GM18511 (cell line): ENCODE measurements around the gene TMED4.

Experiments used
- ATAC-seq: cut with Tn5 transposase; IDR thresholded peaks from one replicate; pipeline ENCODE4 v1.9.1; 2021; ENCODE audit warnings: mild to moderate bottlenecking, moderate library complexity; ENCODE audit not compliant: unreplicated experiment

TMED4 gene

DNA sequence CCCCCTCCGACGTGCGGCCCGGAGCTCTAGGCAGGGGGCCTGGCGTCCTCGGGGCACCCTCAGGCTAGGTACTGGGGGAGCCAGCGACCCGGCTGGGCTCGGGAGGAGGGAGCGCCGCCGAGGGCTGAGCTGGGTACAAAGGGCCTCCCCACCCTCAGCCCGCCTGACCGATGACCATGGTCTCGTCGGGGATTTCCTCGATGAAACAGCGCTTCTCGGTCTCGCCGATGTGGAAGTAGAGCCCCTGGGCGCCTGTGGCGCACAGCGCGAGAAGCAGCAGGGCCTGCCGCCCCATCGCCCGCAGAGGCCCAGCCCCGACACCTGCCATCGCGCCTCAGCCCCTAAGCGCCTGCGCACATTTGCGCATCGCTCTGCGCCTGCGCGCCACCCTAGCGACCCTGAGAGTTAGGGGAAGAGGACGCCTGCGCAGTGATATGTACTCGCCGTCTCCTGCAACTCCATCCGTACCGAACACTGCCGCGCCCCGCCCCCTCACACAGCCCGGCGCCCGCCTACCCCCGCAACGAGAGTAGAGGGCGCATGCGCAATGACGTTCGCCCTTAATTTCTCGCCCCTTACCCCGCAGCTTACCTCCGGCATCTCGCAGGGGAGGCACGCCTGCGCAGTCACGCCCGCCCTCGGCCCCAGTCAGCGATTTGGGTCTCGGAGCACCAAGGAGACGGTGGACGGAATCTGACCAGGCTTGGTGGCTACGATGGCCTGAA lies at the start of gene TMED4:
Gene TMED4 (minus strand): TSS at position 353 of the 725 bp plus-strand sequence. CDS start 25 bp downstream, at position 328.
- peak; percentile 82 for ATAC-seq

DNA sequence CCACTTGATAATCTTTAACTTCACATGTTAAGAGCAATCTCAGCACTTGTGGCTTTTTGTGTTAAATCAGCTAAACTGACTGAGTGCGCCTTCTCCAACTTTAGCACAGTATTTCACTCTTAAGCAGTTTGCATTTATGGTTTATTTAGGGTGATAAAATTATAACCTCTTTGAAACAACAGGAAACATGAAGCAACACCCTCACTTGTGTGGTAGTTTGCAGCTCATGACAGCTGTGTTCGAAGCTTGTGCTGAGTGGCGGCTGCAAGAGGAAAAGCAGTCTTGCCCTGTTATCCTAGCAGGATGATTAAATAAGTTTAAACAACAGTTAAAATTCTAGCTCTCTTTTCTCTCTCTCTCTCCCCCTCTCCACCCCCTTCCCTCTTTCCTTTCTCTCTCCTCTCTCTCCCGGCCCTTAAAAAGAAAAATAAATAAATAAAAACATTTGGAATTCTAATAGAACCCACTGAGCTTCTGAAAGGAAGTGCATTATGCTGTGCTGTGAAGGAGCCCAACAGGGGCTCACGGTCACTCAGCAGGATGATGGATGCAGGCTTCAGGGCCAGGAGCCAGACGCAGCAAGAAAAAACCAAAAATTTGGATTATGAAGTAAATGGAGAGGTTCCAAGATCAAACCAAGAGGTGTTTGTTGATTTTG lies 49.6 kb upstream of the TMED4 start:
- no peak for ATAC-seq

DNA sequence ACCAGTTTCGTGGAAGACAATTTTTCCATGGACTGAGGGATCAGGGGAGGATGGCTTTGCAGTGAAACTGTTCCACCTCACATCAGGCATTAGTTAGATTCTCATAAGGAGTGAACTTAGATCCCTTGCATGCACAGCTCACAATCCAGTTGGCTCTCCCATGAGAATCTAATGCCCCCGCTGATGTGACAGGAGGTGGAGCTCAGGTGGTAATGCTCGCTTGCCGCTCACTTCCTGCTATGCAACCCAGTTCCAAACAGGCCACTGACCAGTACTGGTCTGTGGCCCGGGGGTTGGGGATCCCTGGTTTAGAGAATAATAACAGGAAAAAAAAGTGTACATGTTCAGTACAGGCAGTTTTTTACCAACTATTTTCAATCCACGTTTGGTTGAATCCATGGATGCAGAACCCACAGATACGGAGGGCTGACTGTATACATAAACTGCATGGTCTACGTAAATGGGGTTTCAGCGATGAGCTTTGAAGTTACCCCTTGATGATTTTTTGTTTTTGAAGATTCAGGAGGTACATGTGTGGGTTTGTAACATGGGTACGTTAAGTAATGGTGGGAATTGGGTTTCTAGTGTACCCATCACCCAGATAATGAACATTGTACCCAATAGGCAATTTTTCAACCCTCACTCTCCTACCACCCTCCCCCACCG lies 48.9 kb upstream of the TMED4 start:
- ATAC-seq, result no peak

DNA sequence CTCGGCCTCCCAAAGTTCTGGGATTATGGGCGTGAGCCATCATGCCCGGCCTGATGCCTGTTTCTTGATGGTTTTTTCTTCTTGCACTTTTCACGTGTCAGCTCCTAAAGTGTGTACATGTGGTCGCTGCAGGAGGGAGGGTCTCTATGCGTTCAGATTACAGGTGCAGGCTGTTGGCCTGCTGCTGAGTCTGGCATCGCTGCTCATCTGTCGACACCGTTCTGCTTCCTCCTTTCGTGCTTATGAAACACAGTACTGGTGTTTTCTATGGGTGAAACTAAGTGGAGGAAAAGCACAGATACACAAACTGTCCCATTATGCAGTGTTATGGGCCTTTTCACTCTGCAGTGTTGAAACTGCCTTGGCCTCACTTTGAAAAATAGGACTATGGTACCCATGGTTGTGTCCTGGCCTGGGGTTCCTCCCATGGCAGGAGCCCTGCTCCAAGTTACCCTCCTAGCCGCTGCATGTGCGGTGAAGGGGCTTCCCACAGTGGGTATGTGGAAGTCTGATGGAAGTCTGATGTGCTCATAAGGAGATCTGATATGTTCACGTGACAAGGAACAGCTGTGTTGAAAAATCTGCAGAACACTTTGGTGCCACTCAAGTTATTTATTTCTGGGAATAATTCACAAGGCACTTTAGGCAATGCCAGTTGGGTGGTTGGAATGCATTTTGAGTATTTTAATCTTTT lies 47.9 kb upstream of the TMED4 start:
- peak; percentile 57 for ATAC-seq

DNA sequence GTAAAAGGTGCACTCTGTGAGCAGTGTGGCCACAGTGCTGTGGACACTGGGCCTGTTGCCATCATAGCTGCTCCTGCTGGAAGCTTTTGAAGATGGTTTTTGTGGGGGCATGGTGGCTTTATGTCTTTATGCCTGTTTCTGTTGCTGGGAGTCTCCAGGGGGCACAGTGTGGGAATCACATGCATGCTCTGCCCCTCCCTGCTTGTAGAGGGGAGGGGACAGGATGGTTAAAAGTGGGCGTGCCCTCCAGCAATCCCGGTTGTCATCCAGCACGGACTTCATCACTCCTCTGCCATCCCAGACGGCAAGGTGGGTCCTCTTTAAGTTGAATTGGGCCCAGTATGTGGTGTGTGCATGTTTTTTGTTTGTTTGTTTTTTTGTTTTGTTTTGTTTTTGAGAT lies 44.6 kb upstream of the TMED4 start:
- ATAC-seq, result no peak

DNA sequence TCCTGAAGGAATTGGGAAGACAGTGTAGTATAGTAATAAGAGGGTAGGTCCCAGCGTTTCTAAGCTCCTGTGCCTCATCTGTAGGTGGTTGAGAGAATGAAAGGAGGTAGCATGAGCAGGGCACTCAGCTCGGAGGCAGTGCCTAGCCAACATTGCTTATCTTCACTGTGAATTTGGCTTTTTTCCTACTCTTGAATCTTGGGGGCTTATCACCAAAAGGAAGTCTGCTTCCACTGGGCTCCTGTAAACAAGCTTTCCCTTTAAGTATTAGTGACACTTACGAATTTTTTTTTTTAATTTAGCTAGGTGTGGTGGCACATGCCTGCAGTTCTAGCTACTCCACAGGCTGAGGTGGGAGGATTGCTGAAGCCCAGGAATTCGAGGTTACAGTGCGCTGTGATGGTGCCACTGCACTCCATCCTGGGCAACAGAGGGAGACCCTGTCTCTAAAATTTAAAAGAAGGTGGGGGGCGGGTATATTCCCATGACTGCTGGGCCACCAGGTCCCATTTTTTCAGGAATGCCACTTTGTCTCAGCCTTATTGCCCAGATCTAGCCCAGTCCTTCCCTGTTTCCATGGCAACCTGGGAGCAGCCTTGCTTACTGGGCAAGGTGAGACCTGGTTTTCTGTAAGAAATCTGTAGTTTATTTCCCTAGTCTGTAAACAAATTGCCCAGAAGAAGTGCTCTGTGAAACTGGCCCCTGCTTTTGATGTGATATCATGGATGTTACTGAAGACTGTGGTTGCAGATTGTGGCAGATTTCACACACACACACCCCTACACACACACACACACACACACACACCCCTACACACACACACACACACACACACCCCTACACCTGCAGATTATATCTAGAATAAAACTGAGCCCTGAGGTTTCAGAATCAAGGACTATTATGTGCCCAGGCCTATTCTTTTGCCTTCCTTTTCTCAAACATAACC lies 43.8 kb upstream of the TMED4 start:
- no peak for ATAC-seq

DNA sequence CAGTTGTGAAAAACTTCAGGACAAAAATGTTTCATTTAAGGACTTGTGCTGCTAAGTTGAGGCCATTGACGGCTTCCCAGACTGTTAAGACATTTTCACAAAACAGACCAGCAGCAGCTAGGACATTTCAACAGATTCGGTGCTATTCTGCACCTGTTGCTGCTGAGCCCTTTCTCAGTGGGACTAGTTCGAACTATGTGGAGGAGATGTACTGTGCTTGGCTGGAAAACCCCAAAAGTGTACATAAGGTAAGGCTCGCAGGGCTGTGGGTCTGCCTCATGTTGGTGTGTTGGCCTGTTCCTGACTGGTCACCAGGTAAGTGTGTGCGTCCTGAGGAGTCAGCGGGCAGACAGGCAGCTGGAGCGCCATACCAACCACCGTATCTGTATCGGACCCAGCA lies 42.3 kb upstream of the TMED4 start:
- ATAC-seq, result no peak

DNA sequence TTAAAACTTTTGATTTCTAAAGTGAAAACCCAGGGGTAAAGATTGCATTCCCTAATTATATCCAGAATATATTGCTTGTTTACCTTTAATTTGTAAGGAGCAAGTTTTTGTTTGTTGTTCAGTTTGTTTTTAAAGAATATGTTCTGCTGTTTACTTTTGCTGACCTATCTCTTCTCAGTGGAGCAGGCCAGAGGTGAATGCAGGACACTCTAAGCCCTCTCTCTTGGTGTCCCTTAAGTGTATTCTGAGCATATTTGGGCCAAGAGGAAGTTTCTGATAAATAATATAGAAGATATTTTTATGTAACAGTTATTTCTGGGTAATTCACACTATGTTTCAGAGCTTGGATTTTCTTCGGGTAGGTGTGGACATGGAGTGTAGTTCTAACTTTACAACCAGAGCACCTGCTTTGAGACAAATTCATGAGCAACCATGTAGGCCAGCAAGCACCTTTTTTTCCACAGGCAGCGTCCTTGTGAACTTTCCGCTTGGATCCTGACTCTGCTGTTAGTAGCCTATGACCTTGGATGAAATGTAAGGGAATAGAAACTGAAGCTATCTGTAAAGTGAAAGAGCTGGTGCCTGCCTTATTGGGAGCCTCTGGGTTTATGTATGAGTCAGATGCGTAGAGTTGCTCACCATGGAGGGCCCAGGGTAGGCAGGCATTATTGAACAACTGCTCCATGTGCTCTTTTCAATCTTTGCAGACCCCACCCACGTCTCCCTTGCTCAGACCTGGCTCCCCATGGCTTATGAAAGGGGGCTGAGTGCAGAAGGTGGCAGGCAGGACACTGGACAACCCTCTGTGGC lies 40.5 kb upstream of the TMED4 start:
- peak; percentile 75 for ATAC-seq

DNA sequence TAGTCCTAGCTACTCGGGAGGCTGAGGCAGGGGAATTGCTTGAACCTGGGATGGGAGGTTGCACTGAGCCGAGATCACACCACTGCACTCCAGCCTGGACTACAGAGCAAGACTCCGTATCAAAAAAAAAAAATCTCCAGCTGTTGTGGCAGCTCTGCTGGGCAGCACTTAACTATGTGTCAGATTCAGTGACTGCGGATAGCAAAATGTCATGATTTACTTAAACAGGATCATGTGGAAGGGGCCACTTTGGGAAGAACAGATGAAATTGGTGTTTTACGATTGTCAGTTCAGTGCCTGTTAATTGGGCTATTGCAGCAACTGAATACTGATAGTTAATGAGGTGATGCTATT lies 39.7 kb upstream of the TMED4 start:
- no peak for ATAC-seq

DNA sequence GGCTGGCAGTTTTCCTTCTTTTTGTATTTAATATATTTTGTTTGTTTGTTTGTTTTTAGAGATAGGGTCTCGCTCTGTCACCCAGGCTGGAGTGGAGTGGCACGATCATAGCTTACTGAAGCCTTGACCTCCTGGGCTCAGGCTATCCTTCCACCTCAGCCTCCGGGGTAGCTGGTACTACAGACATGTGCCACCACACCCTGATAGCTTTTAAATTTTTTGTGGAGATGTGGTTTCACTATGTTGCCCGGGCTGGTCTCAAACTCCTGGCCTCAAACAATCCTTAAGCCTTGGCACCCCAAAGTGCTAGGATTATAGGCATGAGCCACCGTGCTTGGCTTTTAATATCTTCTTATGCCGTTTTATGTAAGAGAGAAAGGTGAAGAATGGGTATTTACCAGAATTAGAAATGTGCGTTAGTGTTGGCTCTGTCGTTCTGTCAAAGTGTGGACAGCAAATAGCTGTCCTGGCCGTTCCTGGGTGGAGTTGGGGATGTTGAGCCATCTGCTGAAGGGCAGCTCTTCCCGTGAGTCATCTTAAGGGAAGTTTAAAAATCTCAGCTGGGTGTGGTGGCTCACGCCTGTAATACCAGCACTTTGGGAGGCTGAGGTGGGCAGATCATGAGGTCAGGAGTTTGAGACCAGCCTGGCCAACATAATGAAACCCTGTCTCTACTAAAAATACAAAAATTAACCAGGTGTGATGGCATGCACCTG lies 39.2 kb upstream of the TMED4 start:
- ATAC-seq, result no peak

DNA sequence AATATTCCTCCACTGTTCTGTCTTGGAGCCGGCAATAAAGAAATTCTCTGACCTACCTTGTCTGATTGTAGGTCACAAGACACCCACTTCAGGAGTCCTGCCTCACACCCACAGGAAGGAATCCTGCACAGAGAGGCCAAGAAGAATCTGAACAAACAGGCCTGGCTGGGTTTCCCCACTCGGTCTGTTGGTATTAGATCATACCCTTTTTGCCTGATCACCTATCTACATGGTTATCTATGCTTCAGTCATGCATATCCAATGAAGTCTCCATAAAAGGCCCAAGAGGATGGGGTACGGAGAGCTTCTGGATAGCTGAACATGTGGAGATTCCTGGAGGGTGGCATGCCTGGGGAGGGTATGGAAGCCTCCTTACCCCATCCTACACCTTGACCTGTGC lies 36.7 kb upstream of the TMED4 start:
- ATAC-seq, result no peak

DNA sequence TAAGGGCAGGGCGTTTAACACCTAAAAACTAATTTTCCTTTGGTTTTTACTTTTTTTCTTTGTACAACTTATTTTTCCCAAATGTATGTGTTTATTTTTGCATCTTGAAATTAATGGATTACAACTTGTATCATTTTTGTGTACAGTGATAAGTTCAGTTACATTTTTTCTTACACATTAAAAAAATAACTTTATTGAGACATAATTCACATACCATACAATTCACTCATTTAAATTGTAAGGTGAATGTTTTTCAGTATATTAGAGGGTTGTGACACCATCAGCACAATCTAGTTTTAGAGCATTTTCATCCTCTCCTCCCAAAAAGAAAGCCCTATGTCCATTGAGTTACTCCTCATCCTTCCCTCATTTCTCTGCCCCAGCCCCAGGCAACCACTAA lies 36.0 kb upstream of the TMED4 start:
- no peak for ATAC-seq

DNA sequence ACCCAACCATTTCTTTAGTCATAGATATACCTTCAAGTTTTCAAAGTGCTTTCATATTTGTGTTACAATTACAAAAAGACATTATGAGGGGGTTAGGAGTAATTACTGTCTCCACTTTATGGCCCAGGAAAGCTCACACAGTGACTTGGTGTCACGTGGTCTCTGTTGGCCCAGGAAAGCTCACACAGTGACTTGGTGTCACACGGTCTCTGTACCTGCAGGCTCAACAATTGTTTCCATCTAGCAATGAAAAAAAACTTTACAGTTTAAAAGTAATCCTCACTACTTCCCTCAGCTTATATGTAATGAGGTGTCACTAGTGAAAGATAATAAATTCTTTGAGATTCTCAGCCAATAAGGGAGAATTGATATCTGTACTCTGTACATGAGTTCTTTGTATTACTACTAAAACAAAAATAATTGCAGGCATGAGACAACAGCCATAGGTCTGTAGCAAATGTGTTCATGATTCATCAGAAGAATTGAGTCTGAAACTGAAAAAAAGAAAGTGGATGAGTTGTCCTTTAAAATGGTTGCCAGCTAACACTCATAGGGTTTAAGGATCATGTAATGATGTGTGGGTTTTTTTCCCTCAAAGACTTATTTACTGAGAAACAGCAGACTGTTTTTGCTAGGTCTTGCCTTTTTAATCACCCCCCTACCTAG lies 35.3 kb upstream of the TMED4 start:
- ATAC-seq, result peak; percentile 47

DNA sequence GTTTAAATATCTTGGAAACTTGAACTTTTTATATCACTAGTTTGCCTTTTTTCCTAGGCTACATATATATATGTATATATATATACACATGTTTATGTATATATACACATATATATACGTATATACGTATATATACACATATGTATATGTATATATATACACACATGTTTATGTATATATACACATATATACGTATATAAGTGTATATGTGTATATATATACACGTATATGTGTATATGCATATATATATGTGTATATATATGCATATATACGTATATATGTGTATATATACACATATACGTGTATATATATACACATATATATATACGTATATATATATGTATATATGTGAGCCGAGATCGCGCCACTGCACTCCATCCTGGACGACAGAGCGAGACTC lies 34.5 kb upstream of the TMED4 start:
- ATAC-seq, result no peak

DNA sequence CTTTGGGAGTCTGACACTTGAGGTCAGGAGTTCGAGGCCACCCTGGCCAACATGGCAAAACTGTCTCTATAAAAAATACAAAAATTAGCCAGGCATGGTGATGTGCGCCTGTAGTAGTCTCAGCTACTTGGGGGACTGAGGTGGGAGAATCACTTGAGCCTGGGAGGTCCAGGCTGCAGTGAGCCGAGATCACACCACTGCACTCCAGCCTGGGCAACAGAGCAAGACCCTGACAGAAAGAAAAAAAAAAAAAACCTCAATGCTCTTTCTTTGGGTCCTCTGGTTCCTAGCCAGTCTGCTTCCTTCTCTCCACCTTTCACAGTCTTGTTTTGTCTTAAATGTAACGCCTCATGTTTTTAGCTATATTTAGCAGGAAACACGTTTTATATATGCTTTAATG lies 33.8 kb upstream of the TMED4 start:
- ATAC-seq, result no peak

DNA sequence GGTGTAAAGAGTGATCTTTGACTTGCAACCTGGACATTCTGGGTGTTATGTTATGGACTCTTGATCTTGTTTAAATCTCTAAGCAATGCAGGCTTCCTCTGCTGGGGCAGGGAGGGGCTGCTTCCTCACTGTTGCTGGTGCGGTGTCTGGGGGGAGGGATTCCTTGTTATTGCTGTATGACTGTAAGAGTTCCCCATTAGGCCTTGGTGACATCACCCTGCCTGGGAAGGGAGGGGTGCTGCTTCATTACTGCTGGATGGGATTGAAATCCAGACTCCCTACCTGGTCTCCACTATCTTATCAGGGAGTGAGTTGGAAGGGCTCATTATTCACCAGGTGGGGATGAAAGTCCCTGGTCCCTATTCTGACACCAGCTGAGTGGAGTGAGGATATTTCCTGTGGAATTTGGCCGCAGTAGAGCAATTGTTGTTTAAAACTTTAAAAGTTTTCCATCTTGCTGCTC lies 33.1 kb upstream of the TMED4 start:
- no peak for ATAC-seq

DNA sequence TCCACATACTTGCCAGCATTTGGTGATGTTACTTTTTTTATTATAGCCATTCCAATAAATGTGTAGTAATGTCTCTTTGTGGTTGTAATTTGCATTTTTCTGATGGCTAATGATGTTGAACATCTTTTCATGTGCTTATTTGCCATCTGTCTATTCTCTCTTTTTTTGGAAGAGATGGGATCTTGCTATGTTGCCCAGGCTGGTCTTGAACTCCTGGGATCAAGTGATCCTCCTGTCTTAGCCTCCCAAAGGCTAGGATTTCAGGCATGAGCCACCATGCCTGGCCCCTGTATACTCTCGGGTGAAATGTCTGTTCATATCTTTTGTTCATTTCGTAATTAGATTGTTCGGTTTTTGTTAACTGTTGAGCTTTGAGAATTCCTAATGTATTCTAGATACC lies 27.8 kb upstream of the TMED4 start:
- ATAC-seq, result no peak

DNA sequence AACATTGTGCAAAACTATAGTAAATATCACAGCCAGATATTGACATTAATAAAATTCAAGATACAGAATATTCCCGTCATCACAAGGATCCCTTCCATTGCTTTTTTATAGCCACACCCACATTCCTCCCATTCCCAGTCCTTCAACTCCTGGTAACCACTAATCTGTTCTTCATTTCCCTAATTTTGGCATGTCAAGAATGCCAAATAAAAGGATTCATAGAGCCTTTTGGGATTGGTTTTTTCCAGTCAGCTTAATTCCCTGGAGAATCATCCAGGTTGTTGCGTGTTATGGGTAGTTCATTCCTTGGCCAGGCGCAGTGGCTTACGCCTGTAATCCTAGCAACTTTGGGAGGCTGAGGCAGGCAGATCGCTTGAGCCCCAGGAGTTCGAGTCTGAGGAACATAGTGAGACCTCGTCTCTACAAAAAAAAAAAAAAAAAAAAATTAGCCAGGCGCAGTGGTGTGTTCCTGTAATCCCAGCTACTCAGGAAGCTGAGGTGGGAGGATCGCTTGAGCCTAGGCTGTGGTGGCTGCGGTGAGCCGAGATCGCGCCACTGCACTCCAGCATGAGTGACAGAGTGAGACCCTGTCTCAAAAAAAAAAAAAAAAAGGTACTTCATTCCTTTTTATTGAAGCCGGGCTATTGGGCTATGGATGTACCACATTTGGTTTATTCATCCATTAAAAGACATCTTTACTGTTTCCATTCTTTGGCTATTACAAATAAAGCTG lies 27.1 kb upstream of the TMED4 start:
- ATAC-seq, result no peak
